CD14-positive monocyte (primary cell): Measurements from ENCODE around the gene OR2J1. TPM values are rescaled to one million over a fixed set of nuclear protein-coding genes. Genes with fewer than 3 reads are reported as not detected.

Experiments used
- DNase-seq, 3 donors: peaks; one replicate each; pipeline ENCODE4 v3.0.0-alpha.2; 2011 to 2022
- H2AFZ ChIP-seq: 2 replicates; pipeline ENCODE4 v1.6.0; 2012; ENCODE audit warnings: mild to moderate bottlenecking, low read depth, low read length, inconsistent platforms; ENCODE audit not compliant: insufficient read depth, poor library complexity, severe bottlenecking
- H3K27ac ChIP-seq, 2 donors: 1 replicate in 1 of 2; 2 replicates in 1 of 2; pipeline ENCODE4 v1.5.1; 2012 to 2013; ENCODE audit warnings: low read length in 2 of 2, control low read depth in 1 of 2, inconsistent platforms in 1 of 2, low read depth in 1 of 2, mild to moderate bottlenecking in 1 of 2
- H3K27me3 ChIP-seq, 2 donors: one replicate each; pipeline versions ENCODE4 v1.6.0 to v1.6.1; 2011 to 2013; ENCODE audit warnings: low read length in 2 of 2; ENCODE audit not compliant: control insufficient read depth in 2 of 2, insufficient read depth in 2 of 2
- H3K36me3 ChIP-seq, 2 donors: replicated peaks in 1 of 2; 1 replicate in 1 of 2; 2 replicates in 1 of 2; pipeline versions ENCODE4 v1.5.1 to v1.6.1; 2012 to 2013; ENCODE audit warnings: low read length in 2 of 2, control low read depth in 1 of 2, inconsistent platforms in 1 of 2, mild to moderate bottlenecking in 1 of 2; ENCODE audit not compliant: insufficient read depth in 2 of 2, control insufficient read depth in 1 of 2
- H3K4me1 ChIP-seq, 2 donors: 1 replicate in 1 of 2; 2 replicates in 1 of 2; pipeline versions ENCODE4 v1.5.1 to v1.6.1; 2012 to 2013; ENCODE audit warnings: low read length in 2 of 2, control low read depth in 1 of 2, inconsistent platforms in 1 of 2, mild to moderate bottlenecking in 1 of 2, moderate library complexity in 1 of 2; ENCODE audit not compliant: insufficient read depth in 2 of 2, control insufficient read depth in 1 of 2
- H3K4me2 ChIP-seq: replicated peaks from 2 replicates; pipeline ENCODE3; 2012; ENCODE audit warnings: low read length, moderate library complexity, mild to moderate bottlenecking; ENCODE audit not compliant: poor library complexity, severe bottlenecking; ENCODE audit errors: extremely low read depth
- H3K4me3 ChIP-seq, 3 experiments: fragments of 200-600 bp in 1 of 3; sonication (generic) in 1 of 3; replicated peaks in 1 of 3; 1 replicate in 2 of 3; 2 replicates in 1 of 3; pipeline ENCODE4 v1.5.1; 2011 to 2013; ENCODE audit warnings: low read length in 3 of 3, mild to moderate bottlenecking in 3 of 3, control low read depth in 2 of 3, low read depth in 2 of 3, inconsistent platforms in 1 of 3, moderate library complexity in 1 of 3
- H3K79me2 ChIP-seq: 2 replicates; pipeline ENCODE4 v1.6.0; 2012; ENCODE audit warnings: mild to moderate bottlenecking, control low read depth, inconsistent platforms, low read length, moderate library complexity; ENCODE audit not compliant: insufficient read depth
- H3K9ac ChIP-seq: 2 replicates; pipeline ENCODE4 v1.6.0; 2017; ENCODE audit warnings: low read length, mild to moderate bottlenecking; ENCODE audit not compliant: insufficient read depth, poor library complexity, severe bottlenecking
- H3K9me3 ChIP-seq, 2 donors: replicated peaks in 1 of 2; 1 replicate in 1 of 2; 2 replicates in 1 of 2; pipeline versions ENCODE4 v1.5.1 to v1.6.1; 2012 to 2013; ENCODE audit warnings: low read length in 2 of 2, control low read depth in 1 of 2; ENCODE audit not compliant: control insufficient read depth in 1 of 2, insufficient read depth in 1 of 2
- H4K20me1 ChIP-seq: 2 replicates; pipeline ENCODE4 v1.6.0; 2012; ENCODE audit warnings: mild to moderate bottlenecking, low read length, control low read depth, moderate library complexity; ENCODE audit not compliant: insufficient read depth
- H3K27ac Mint-ChIP-seq, 7 donors: one replicate each; pipeline ENCODE4 v1.8.0; 2020; ENCODE audit warnings: mild to moderate bottlenecking in 7 of 7, mixed read lengths in 7 of 7, moderate library complexity in 6 of 7, inconsistent platforms in 2 of 7
- H3K27me3 Mint-ChIP-seq, 3 donors: one replicate each; pipeline ENCODE4 v1.8.0; 2021 to 2022; ENCODE audit warnings: low read depth in 3 of 3, mild to moderate bottlenecking in 3 of 3, mixed read lengths in 3 of 3, moderate library complexity in 3 of 3, inconsistent platforms in 1 of 3
- H3K36me3 Mint-ChIP-seq, 2 donors: one replicate each; pipeline ENCODE4 v1.8.0; 2020; ENCODE audit warnings: mixed read lengths in 2 of 2, inconsistent platforms in 1 of 2, mild to moderate bottlenecking in 1 of 2
- H3K4me1 Mint-ChIP-seq: one replicate; pipeline ENCODE4 v1.8.0; 2020; ENCODE audit warnings: mild to moderate bottlenecking, mixed read lengths
- H3K4me3 Mint-ChIP-seq, 2 donors: one replicate each; pipeline ENCODE4 v1.8.0; 2020; ENCODE audit warnings: mild to moderate bottlenecking in 2 of 2, mixed read lengths in 2 of 2, moderate library complexity in 1 of 2
- H3K9me3 Mint-ChIP-seq, 7 donors: one replicate each; pipeline ENCODE4 v1.8.0; 2020 to 2022; ENCODE audit warnings: mixed read lengths in 7 of 7, mild to moderate bottlenecking in 6 of 7, moderate library complexity in 6 of 7, inconsistent platforms in 2 of 7
- CTCF ChIP-seq: fragments of 200-600 bp; IDR thresholded peaks from one replicate; pipeline ENCODE4 v1.8.0; 2022; ENCODE audit warnings: antibody characterized with exemption, mild to moderate bottlenecking
- WGBS: methylation state at CpG from one replicate; pipeline ENCODE4 v1.1.5; 2013; ENCODE audit warnings: missing lambda C conversion rate; ENCODE audit not compliant: insufficient coverage; 5-methylcytosine and 5-hydroxymethylcytosine counted together
- intact Hi-C, 2 donors: fragments of 100-400 bp; cut with micrococcal nuclease; formaldehyde crosslinking; loops; one replicate each; pipeline versions ENCODE4 v1.15.0 to v1.15.1; 2023
- polyA plus RNA-seq, 3 donors: library from polyadenylated mRNA; depleted of rRNA in 1 of 3; unstranded in 2 of 3; stranded (reverse) in 1 of 3; fragments of 300-500 nt in 2 of 3; fragments of >200 nt in 1 of 3; fragmentation: Illumina TruSeq in 2 of 3; gene quantifications; 1 replicate in 2 of 3; 2 replicates in 1 of 3; pipeline ENCODE4 v1.2.3, GENCODE V29; 2012 to 2021

OR2J1 gene
- polyA plus RNA-seq, 3 donors, result not detected

DNA sequence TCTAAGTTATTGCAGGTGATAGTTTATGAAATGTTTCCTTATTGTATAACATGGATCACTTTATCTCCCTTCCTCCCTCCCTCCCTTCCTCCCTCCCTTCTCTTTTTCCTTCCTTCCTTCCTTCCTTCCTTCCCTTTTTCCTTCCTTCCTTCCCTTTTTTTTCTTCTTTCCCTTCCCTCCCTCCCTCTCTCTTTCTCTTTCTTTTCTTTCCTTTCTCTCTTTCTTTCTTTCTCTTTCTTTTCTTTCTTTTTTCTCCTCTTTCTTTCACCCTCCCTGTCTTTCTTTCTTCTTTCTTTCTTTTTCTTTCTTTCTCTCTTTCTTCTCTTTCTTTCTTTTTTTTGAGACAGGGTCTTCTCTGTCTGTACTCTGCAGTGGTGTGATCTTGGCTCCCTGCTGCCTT lies 18.0 kb upstream of the OR2J1 start:
- TF ChIP-seq CTCF, result no peak
- DNase-seq, result no peak
- Histone ChIP-seq H3K36me3 (no peaks in the 10 kb centered on the region), H3K4me3 (no peak overlapping the region), H4K20me1 (no peaks in the 10 kb centered on the region), H3K79me2 (no peaks in the 10 kb centered on the region), H3K27me3 (no peaks in the 10 kb centered on the region), H3K4me1 (no peaks in the 10 kb centered on the region), H3K4me2 (no peak overlapping the region), H2AFZ (no peak overlapping the region), H3K9ac (no peak overlapping the region), H3K27ac (no peak overlapping the region), H3K9me3 (peaks cover 0 to 3% of the 10 kb centered on the region in 2 donors)
- no peaks in the 10 kb centered on the region for H3K36me3 Mint-ChIP-seq
- peaks cover 0 to 6% (median 1%) of the 10 kb centered on the region in 3 donors for H3K27me3 Mint-ChIP-seq
- intact Hi-C loops, result no loop called here
- no peak overlapping the region for H3K4me3 Mint-ChIP-seq
- H3K9me3 Mint-ChIP-seq, result peaks cover 0 to 10% (median 2%) of the 10 kb centered on the region in 7 donors
- H3K27ac Mint-ChIP-seq, result no peak overlapping the region
- H3K4me1 Mint-ChIP-seq, result no peaks in the 10 kb centered on the region

DNA sequence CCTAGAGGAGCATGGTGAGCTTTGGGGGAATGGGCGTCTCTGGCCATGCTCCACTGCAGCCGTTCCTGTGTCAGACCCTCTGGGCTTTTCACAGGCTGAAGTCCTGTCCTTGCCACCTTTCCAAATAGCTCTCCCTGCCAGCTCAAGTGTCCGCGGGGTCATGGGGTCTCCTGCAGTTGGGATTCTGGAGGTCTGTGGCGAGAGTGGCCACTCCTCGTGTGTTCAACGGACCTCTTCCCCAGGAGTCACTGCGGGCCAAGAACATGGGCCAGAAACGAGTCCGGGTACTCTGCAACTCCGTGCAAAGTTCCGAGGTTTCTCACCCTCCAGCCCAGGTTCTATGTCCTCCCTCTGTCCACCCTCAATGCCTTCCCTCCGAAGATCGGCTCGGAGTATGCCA lies 16.8 kb upstream of the OR2J1 start:
- H3K27ac Mint-ChIP-seq, result no peak overlapping the region
- no peak overlapping the region for H3K4me2 ChIP-seq
- no peaks in the 10 kb centered on the region for H3K36me3 ChIP-seq
- no peak overlapping the region for H3K27ac ChIP-seq
- H2AFZ ChIP-seq, result no peak overlapping the region
- H4K20me1 ChIP-seq, result no peaks in the 10 kb centered on the region
- WGBS, result 95% methylated on average over 9 of the region's 15 CpGs
- no peaks in the 10 kb centered on the region for H3K4me1 ChIP-seq
- no peaks in the 10 kb centered on the region for H3K36me3 Mint-ChIP-seq
- H3K27me3 Mint-ChIP-seq, result peaks cover 0 to 5% (median 1%) of the 10 kb centered on the region in 3 donors
- TF ChIP-seq CTCF, result no peak
- H3K4me1 Mint-ChIP-seq, result no peaks in the 10 kb centered on the region
- no peaks in the 10 kb centered on the region for H3K27me3 ChIP-seq
- peaks cover 0 to 10% (median 2%) of the 10 kb centered on the region in 7 donors for H3K9me3 Mint-ChIP-seq
- H3K9me3 ChIP-seq, result peaks cover 0 to 3% of the 10 kb centered on the region in 2 donors
- no peak overlapping the region for H3K4me3 Mint-ChIP-seq
- H3K9ac ChIP-seq, result no peak overlapping the region
- intact Hi-C loops, result no loop called here
- no peaks in the 10 kb centered on the region for H3K79me2 ChIP-seq
- H3K4me3 ChIP-seq, result no peak overlapping the region
- no peak for DNase-seq
